OCI-M1 (cell line): Measurements from ENCODE around the gene MBNL3.
"Not testable (repeated sequence)": the region's sequence is repeated elsewhere in the genome, so short reads cannot be mapped to it uniquely, and the experiment has no call there.

Source experiments
- DNase-seq: peaks from one replicate; lab custom pipeline; 2025; lab: John Stamatoyannopoulos, UW

Gene MBNL3

GRCh38 chrX:132369617-132370326 is 119.1 kb downstream of the MBNL3 start:
- DNase-seq: no peak

- no peak for DNase-seq
Observed at GRCh38 chrX:132367984-132368383, 120.9 kb downstream of the MBNL3 start.

- DNase-seq: no peak
Observed at GRCh38 chrX:132367314-132367713, 121.5 kb downstream of the MBNL3 start.

GRCh38 chrX:132365490-132365889 is 123.3 kb downstream of the MBNL3 start:
- DNase-seq: no peak

- DNase-seq: no peak
Observed at GRCh38 chrX:132364313-132364712, 124.5 kb downstream of the MBNL3 start.

GRCh38 chrX:132353430-132353829 is 135.4 kb downstream of the MBNL3 start:
- no peak for DNase-seq

- DNase-seq: no peak
Observed at GRCh38 chrX:132336172-132336571, 152.7 kb downstream of the MBNL3 start.

- DNase-seq: peak; percentile 12
Observed at GRCh38 chrX:132333351-132333750, 155.5 kb downstream of the MBNL3 start.

GRCh38 chrX:132331532-132331931 is 157.3 kb downstream of the MBNL3 start:
- DNase-seq: no peak

GRCh38 chrX:132331000-132331399 is 157.8 kb downstream of the MBNL3 start:
- no peak for DNase-seq

GRCh38 chrX:132330156-132330729 is 158.6 kb downstream of the MBNL3 start:
- no peak for DNase-seq

- DNase-seq: not testable (repeated sequence)
Observed at GRCh38 chrX:132326960-132327359, 161.9 kb downstream of the MBNL3 start.
